Breast epithelium (tissue), 3 donors: Measurements from ENCODE around the gene FOXN3.

Source experiments
- CTCF ChIP-seq, 3 donors: fragments of 450-650 bp; IDR thresholded peaks; one replicate each; pipeline ENCODE4 v1.5.1; 2016 to 2017; ENCODE audit warnings: antibody characterized with exemption in 3 of 3, mild to moderate bottlenecking in 3 of 3, moderate library complexity in 3 of 3
- POLR2A ChIP-seq: fragments of 450-650 bp; IDR thresholded peaks from one replicate; pipeline ENCODE4 v1.6.1; 2016; ENCODE audit warnings: antibody characterized with exemption, mild to moderate bottlenecking, moderate library complexity
- POLR2AphosphoS5 ChIP-seq, 3 donors: sonication (generic); formaldehyde crosslinking; IDR thresholded peaks; one replicate each; pipeline ENCODE4 v1.6.1; 2017; ENCODE audit warnings: antibody characterized with exemption in 3 of 3

- TF ChIP-seq CTCF (IDR thresholded peaks at IDR 0.05) (no peak), POLR2A (no peak), POLR2AphosphoS5 (IDR thresholded peaks at IDR 0.05) (no peak)
Observed at GRCh38 chr14:89277203-89277602, 139.8 kb downstream of the FOXN3 start.
